K562 (cell line): ENCODE data around the gene CRYBA1. TPM values are rescaled to one million over a fixed set of nuclear protein-coding genes. Genes with fewer than 3 reads are reported as not detected.

ENCODE experiments used
- BCLAF1 ChIP-seq, 2 experiments: fragments of 450-650 bp in 1 of 2; IDR thresholded peaks; 2 replicates each; pipeline ENCODE4 v1.6.1; 2011 to 2017; ENCODE audit warnings: low read depth in 2 of 2, antibody characterized with exemption in 1 of 2, borderline replicate concordance in 1 of 2, low read length in 1 of 2, mild to moderate bottlenecking in 1 of 2, mixed read lengths in 1 of 2; ENCODE audit not compliant: control insufficient read depth in 1 of 2
- CXXC5 ChIP-seq: fragments of 250-450 bp; sonication (Bioruptor Pico); IDR thresholded peaks from 2 replicates; pipeline ENCODE4 v1.8.0; 2022; ENCODE audit warnings: inconsistent platforms, mild to moderate bottlenecking, moderate library complexity
- DACH1 ChIP-seq: fragments of 450-650 bp; IDR thresholded peaks from 2 replicates; pipeline ENCODE4 v1.6.1; 2018; ENCODE audit not compliant: partially characterized antibody
- DLX4 ChIP-seq: fragments of 250-450 bp; sonication (Bioruptor Pico); IDR thresholded peaks from 2 replicates; pipeline ENCODE4 v1.6.1; 2021; ENCODE audit warnings: mild to moderate bottlenecking
- FOSL1 ChIP-seq: fragments of 200-800 bp; sonication (Bioruptor generic); conservative IDR thresholded peaks from 2 replicates; pipeline ENCODE4 v1.6.1; 2016; ENCODE audit warnings: missing genetic modification characterization, missing compliant biosample characterization
- GATAD2B ChIP-seq: fragments of 450-650 bp; IDR thresholded peaks from 2 replicates; pipeline ENCODE4 v1.6.1; 2017; ENCODE audit warnings: mild to moderate bottlenecking, borderline replicate concordance
- POLR2H ChIP-seq: IDR thresholded peaks from 2 replicates; pipeline ENCODE4 v1.6.1; 2016; ENCODE audit warnings: missing genetic modification characterization, low read depth, mild to moderate bottlenecking, control low read depth, missing compliant biosample characterization, moderate library complexity
- RB1 ChIP-seq: fragments of 450-650 bp; IDR thresholded peaks from 2 replicates; pipeline ENCODE4 v1.6.1; 2017; ENCODE audit warnings: low read depth, mild to moderate bottlenecking
- RFX5 ChIP-seq: IDR thresholded peaks from 2 replicates; pipeline ENCODE4 v1.6.1; 2011; ENCODE audit warnings: low read depth, mild to moderate bottlenecking, improper control_type of control experiment, low read length
- SRSF9 ChIP-seq: fragments of 200-400 bp; formaldehyde crosslinking; IDR thresholded peaks from 2 replicates; pipeline ENCODE4 v1.6.1; 2017; ENCODE audit warnings: low read depth, low read length, borderline replicate concordance
- ZBTB12 ChIP-seq: fragments of 250-450 bp; sonication (Bioruptor Pico); IDR thresholded peaks from 2 replicates; pipeline ENCODE4 v1.4.0; 2020
- ZBTB8A ChIP-seq: fragments of 450-650 bp; IDR thresholded peaks from 2 replicates; pipeline ENCODE4 v1.6.1; 2018; ENCODE audit warnings: mild to moderate bottlenecking, moderate library complexity; ENCODE audit not compliant: partially characterized antibody
- ZFP1 ChIP-seq: fragments of 450-650 bp; formaldehyde crosslinking; IDR thresholded peaks from 2 replicates; pipeline ENCODE4 v1.4.0; 2020; ENCODE audit warnings: mild to moderate bottlenecking, mixed read lengths
- ZNF408 ChIP-seq: fragments of 250-450 bp; sonication (Bioruptor Pico); IDR thresholded peaks from 2 replicates; pipeline ENCODE4 v1.4.0; 2020; ENCODE audit warnings: low read depth, mild to moderate bottlenecking, moderate library complexity
- ZNF592 ChIP-seq: fragments of 450-650 bp; IDR thresholded peaks from 2 replicates; pipeline ENCODE4 v1.6.1; 2017; ENCODE audit warnings: antibody characterized with exemption, mild to moderate bottlenecking
- ZNF764 ChIP-seq: fragments of 250-450 bp; sonication (Bioruptor Pico); IDR thresholded peaks from 2 replicates; pipeline ENCODE4 v1.4.0; 2020; ENCODE audit warnings: low read depth, mild to moderate bottlenecking, moderate library complexity
- ZNF778 ChIP-seq: fragments of 450-650 bp; formaldehyde crosslinking; IDR thresholded peaks from 2 replicates; pipeline ENCODE4 v1.4.0; 2020; ENCODE audit warnings: mild to moderate bottlenecking, moderate library complexity
- polyA plus RNA-seq, 8 experiments: library from polyadenylated mRNA; depleted of rRNA in 4 of 8; stranded (reverse) in 5 of 8; unstranded in 3 of 8; fragments of >200 nt; fragmentation: Nextera tagmentation in 2 of 8; fragmentation: Illumina TruSeq in 1 of 8; extraction: Ambion mirVana in 2 of 8; extraction: Trizol in 1 of 8; gene quantifications; 2 replicates each; pipeline versions ENCODE4 v1.2.1 to v1.2.3, GENCODE V29; 2011 to 2014; ENCODE audit warnings: inconsistent platforms in 1 of 8, missing spikeins in 1 of 8
- total RNA-seq, 7 experiments: library from RNA; depleted of rRNA in 6 of 7; stranded (reverse); fragments of >200 nt in 6 of 7; fragmentation: Illumina TruSeq in 2 of 7; extraction: Trizol in 2 of 7; gene quantifications; 2 replicates each; pipeline versions ENCODE4 v1.2.1 to v1.2.3, GENCODE V29; 2011 to 2021; ENCODE audit warnings: low replicate concordance in 1 of 7

CRYBA1 gene
- total and polyA plus RNA-seq, 9 of the 15 experiments (the other 6 are each of a cell fraction or from before 2014, with no cell fraction given) = not detected

- no peak for TF ChIP-seq POLR2H
- peak; percentile 62; the same call in 1 of the 2 replicates for TF ChIP-seq CXXC5 (CRISPR knock-in tag)
- no peak for TF ChIP-seq DLX4 (CRISPR knock-in tag)
- no peak for TF ChIP-seq RFX5
- TF ChIP-seq BCLAF1 (IDR thresholded peaks at IDR 0.05; ENCODE audit: borderline replicate concordance in 1 of 2, control insufficient read depth in 1 of 2, low read depth in 2 of 2, low read length in 1 of 2) = no peak
- TF ChIP-seq DACH1 = no peak
- no peak for TF ChIP-seq GATAD2B
- no peak for TF ChIP-seq ZNF592
- no peak for TF ChIP-seq ZNF764 (CRISPR knock-in tag)
- TF ChIP-seq SRSF9 = no peak
- no peak for TF ChIP-seq ZBTB8A
- peak; percentile 28; the same call in 1 of the 2 replicates for TF ChIP-seq RB1
- TF ChIP-seq ZFP1 (CRISPR knock-in tag) = no peak
- no peak for TF ChIP-seq ZNF408 (CRISPR knock-in tag)
- TF ChIP-seq FOSL1 (tag) = no peak
- no peak for TF ChIP-seq ZNF778 (CRISPR knock-in tag)
- no peak for TF ChIP-seq ZBTB12 (CRISPR knock-in tag)
Measured at GRCh38 chr17:29292071-29292991, 45.7 kb downstream of the CRYBA1 start (continued).
